ENCODE results near the gene MAPK8IP2.

- TF ChIP-seq CTCF (conservative IDR thresholded peaks at IDR 0.05; ENCODE audit: low read depth, low read length) = no peak
- TF ChIP-seq EZH2 (IDR thresholded peaks at IDR 0.05; ENCODE audit: borderline replicate concordance, low read depth, low read length, poor library complexity, severe bottlenecking) = no peak
Observed at GRCh38 chr22:50610581-50610980, 10.0 kb downstream of the MAPK8IP2 start.
